ENCODE measurements around the gene KLRD1.
"Not testable (repeated sequence)": the region's sequence is repeated elsewhere in the genome, so short reads cannot be mapped to it uniquely, and the experiment has no call there.

Gene KLRD1

GRCh38 chr12:10369557-10370415 is 62.1 kb downstream of the KLRD1 start:
- DNase-seq (ENCODE audit: low read depth) = no peak

GRCh38 chr12:10371893-10372535 is 64.3 kb downstream of the KLRD1 start:
- not testable (repeated sequence) for DNase-seq (ENCODE audit: low read depth)

- no peak for DNase-seq (ENCODE audit: low read depth)
Observed at GRCh38 chr12:10372559-10372958, 64.9 kb downstream of the KLRD1 start.

- DNase-seq (ENCODE audit: low read depth) = no peak
Observed at GRCh38 chr12:10374624-10375018, 67.0 kb downstream of the KLRD1 start.

- not testable (repeated sequence) for DNase-seq (ENCODE audit: low read depth)
Observed at GRCh38 chr12:10378737-10379136, 71.1 kb downstream of the KLRD1 start.
